H1 (cell line): Measurements from ENCODE around the gene EXOSC6. TPM values are rescaled to one million over a fixed set of nuclear protein-coding genes. Genes with fewer than 3 reads are reported as not detected.

Experiments
- ATF2 ChIP-seq: IDR thresholded peaks from 2 replicates; pipeline ENCODE4 v1.6.1; 2012; ENCODE audit warnings: low read length, inconsistent platforms
- BACH1 ChIP-seq: IDR thresholded peaks from 2 replicates; pipeline ENCODE4 v1.6.1; 2012; ENCODE audit warnings: low read length, improper control_type of control experiment
- EGR1 ChIP-seq: IDR thresholded peaks from 2 replicates; pipeline ENCODE4 v1.6.1; 2011; ENCODE audit warnings: low read depth, low read length, borderline replicate concordance
- FOSL1 ChIP-seq: IDR thresholded peaks from 2 replicates; pipeline ENCODE4 v1.6.1; 2011; ENCODE audit warnings: mild to moderate bottlenecking, low read depth, low read length, moderate library complexity; ENCODE audit not compliant: insufficient read depth
- JUN ChIP-seq: IDR thresholded peaks from 2 replicates; pipeline ENCODE4 v1.6.1; 2011; ENCODE audit warnings: low read depth, mild to moderate bottlenecking, improper control_type of control experiment, low read length
- JUND ChIP-seq: IDR thresholded peaks from 2 replicates; pipeline ENCODE4 v1.6.1; 2011; ENCODE audit warnings: mild to moderate bottlenecking, improper control_type of control experiment, low read length
- KDM1A ChIP-seq: fragments of 200-600, 300-600 bp; sonication (generic); IDR thresholded peaks from 2 replicates; pipeline ENCODE4 v1.7.1; 2016; ENCODE audit warnings: mild to moderate bottlenecking, low read length, borderline replicate concordance
- MAFK ChIP-seq: IDR thresholded peaks from 2 replicates; pipeline ENCODE4 v1.6.1; 2012; ENCODE audit warnings: low read depth, mild to moderate bottlenecking, improper control_type of control experiment, low read length
- PHF8 ChIP-seq: fragments of 200-600 bp; sonication (generic); conservative IDR thresholded peaks from 2 replicates; pipeline ENCODE4 v1.7.1; 2012; ENCODE audit warnings: low read depth, mild to moderate bottlenecking, inconsistent platforms, low read length, moderate library complexity
- POLR2A ChIP-seq, 2 experiments: IDR thresholded peaks; 1 replicate in 1 of 2; 2 replicates in 1 of 2; pipeline ENCODE4 v1.6.1; 2011; ENCODE audit warnings: low read depth in 2 of 2, low read length in 2 of 2, mild to moderate bottlenecking in 2 of 2; ENCODE audit errors: control extremely low read depth in 1 of 2
- POLR2AphosphoS5 ChIP-seq: IDR thresholded peaks from 2 replicates; pipeline ENCODE4 v1.6.1; 2011; ENCODE audit warnings: low read depth, low read length
- RFX5 ChIP-seq: IDR thresholded peaks from 2 replicates; pipeline ENCODE4 v1.6.1; 2011; ENCODE audit warnings: low read depth, low read length, improper control_type of control experiment, borderline replicate concordance
- RNF2 ChIP-seq: fragments of 200-900, 300-1000 bp; sonication (generic); IDR thresholded peaks from 2 replicates; pipeline ENCODE4 v1.7.1; 2016; ENCODE audit warnings: borderline replicate concordance, low read depth, mild to moderate bottlenecking, antibody characterized with exemption, low read length; ENCODE audit not compliant: poor library complexity, severe bottlenecking; ENCODE audit errors: missing control alignments
- SAP30 ChIP-seq: fragments of 300-600 bp; sonication (generic); IDR thresholded peaks from 2 replicates; pipeline ENCODE4 v1.7.1; 2012; ENCODE audit warnings: low read length, moderate library complexity, mild to moderate bottlenecking, inconsistent platforms; ENCODE audit not compliant: insufficient read depth, insufficient replicate concordance
- SRF ChIP-seq: IDR thresholded peaks from 2 replicates; pipeline ENCODE4 v1.6.1; 2011; ENCODE audit warnings: mild to moderate bottlenecking, low read depth, low read length, moderate library complexity
- TCF12 ChIP-seq: IDR thresholded peaks from 2 replicates; pipeline ENCODE4 v1.6.1; 2011; ENCODE audit warnings: low read depth, mild to moderate bottlenecking, low read length
- TEAD4 ChIP-seq: IDR thresholded peaks from 2 replicates; pipeline ENCODE4 v1.6.1; 2012; ENCODE audit warnings: low read depth, low read length, inconsistent platforms, mixed read lengths
- USF2 ChIP-seq: IDR thresholded peaks from 2 replicates; pipeline ENCODE4 v1.6.1; 2011; ENCODE audit warnings: low read length, improper control_type of control experiment
- ZNF274 ChIP-seq: IDR thresholded peaks from 2 replicates; pipeline ENCODE4 v1.7.0; 2012; ENCODE audit warnings: low read length, borderline replicate concordance; ENCODE audit errors: extremely low read depth
- polyA plus RNA-seq, 7 experiments: library from polyadenylated mRNA; depleted of rRNA in 3 of 7; stranded (reverse) in 5 of 7; unstranded in 2 of 7; fragments of >200 nt in 5 of 7; fragments of 200-250 nt in 2 of 7; gene quantifications; 1 replicate in 5 of 7; 2 replicates in 1 of 7; 4 replicates in 1 of 7; pipeline versions ENCODE4 v1.2.1 to v1.2.3, GENCODE V29; 2011 to 2013; ENCODE audit warnings: missing spikeins in 2 of 7, mixed read lengths in 2 of 7
- total RNA-seq: library from RNA; stranded (reverse); fragmentation: NEBNext Ultra II Directional; extraction: Animal tissue kit (Norgen Biotek cat#: 25700); gene quantifications from 2 replicates; pipeline ENCODE4 v1.2.1, GENCODE V29; 2021

The EXOSC6 gene
- total and polyA plus RNA-seq, 2 of the 8 experiments (the other 6 are each of a cell fraction or from before 2014, with no cell fraction given), result 9.7 to 22.5 TPM

- TF ChIP-seq USF2 (no peak), PHF8 (peak; percentile 35), JUND (no peak), EGR1 (no peak), TEAD4 (no peak), RNF2 (no peak), MAFK (no peak), ZNF274 (no peak), FOSL1 (no peak), JUN (no peak), POLR2AphosphoS5 (no peak; the same call in 1 of the 2 replicates), BACH1 (no peak), POLR2A (IDR thresholded peaks at IDR 0.05; ENCODE audit: control extremely low read depth in 1 of 2, low read depth in 2 of 2, low read length in 2 of 2) (peak in 1 of 2 experiments; percentile 52; a peak in 1 of 3 replicates), KDM1A (no peak), SRF (no peak), ATF2 (no peak), SAP30 (no peak), RFX5 (no peak), TCF12 (no peak)
Measured at GRCh38 chr16:70250748-70251628, 752 bp downstream of the EXOSC6 start (continued).
